Erythroblast (primary cell): ENCODE data around the gene AMER2.

ENCODE experiments used
- DNase-seq, 2 experiments: peaks; one replicate each; lab custom pipeline; 2025; lab: John Stamatoyannopoulos, UW
- GATA1 ChIP-seq: IDR thresholded peaks from 2 replicates; pipeline ENCODE4 v1.6.1; 2011; ENCODE audit warnings: low read depth, mild to moderate bottlenecking, control low read depth, low read length, moderate library complexity
- POLR2A ChIP-seq: IDR thresholded peaks from 2 replicates; pipeline ENCODE4 v1.6.1; 2011; ENCODE audit warnings: mild to moderate bottlenecking, low read length

AMER2 gene, protein sequence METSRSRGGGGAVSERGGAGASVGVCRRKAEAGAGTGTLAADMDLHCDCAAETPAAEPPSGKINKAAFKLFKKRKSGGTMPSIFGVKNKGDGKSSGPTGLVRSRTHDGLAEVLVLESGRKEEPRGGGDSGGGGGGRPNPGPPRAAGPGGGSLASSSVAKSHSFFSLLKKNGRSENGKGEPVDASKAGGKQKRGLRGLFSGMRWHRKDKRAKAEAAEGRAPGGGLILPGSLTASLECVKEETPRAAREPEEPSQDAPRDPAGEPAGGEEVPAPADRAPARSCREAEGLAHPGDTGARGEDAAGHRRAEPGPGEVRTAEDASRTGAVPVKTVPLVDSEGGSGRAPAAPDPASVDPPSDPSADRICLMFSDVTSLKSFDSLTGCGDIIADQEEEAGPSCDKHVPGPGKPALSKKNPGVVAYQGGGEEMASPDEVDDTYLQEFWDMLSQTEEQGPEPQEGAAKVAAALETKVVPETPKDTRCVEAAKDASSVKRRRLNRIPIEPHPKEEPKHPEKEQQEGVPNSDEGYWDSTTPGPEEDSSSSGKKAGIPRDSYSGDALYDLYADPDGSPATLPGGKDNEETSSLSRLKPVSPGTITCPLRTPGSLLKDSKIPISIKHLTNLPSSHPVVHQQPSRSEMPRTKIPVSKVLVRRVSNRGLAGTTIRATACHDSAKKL

DNA sequence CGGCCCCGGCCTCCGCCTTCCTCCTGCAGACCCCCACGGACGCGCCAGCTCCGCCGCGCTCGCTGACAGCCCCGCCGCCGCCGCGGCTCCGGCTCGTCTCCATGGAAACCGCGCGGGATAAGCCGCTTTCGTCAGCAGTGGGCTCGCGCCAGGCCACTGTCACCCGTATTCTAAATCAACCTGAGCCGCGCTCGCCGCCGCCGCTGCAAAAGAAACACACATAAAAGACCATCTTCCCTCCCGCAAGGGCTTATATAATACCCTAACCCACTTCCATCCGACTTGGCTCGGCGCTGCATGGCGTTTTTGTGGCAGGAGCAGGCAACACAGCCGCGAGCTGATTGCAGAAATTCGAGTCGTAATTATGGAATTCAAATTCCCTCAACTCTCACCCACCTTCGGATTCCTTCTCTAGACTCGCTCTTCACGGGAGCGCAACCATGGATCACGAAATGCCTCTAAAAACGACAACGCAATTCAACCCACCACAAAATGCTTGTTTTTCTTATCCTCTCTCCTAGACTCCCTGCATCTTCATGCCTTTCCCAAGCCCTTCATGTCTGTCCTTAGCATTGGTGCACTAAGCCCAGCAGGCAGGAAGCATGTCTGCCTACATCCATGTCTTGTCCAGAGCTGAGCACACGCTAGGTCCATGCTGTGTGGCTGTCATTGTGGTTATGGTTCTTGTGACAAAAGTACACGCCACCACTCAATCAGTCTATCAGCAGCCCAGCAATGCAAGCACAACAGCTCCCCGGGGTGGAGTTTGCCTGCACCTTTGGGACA is at the start of gene AMER2:
TSS of gene AMER2 (minus strand) at position 772 of the 786 bp plus-strand sequence. CDS start at position 103, 669 bp downstream.
- DNase-seq = peak in 1 of 2 experiments; percentile 12
- no peak for TF ChIP-seq GATA1
- TF ChIP-seq POLR2A = no peak

DNA sequence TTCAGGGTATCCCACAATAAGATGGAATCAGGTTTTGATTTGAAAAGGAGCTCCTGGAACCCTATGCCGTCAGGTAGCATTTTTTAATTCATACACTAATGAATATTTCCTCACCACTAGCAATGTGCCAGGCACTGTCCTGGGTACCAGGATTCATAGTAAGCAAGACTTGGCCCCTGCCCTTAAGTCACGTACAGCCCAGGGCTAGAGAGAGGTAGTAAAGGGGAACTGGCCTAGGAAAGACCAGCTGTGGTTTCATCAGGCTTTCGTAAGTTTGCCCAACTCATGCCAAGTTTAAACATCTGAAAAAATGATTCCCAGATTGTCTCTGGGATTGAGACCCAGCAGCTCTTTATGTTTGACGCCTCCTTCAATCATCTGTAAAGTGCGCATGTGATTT is 45.9 kb upstream of the AMER2 start:
- DNase-seq = no peak
- TF ChIP-seq POLR2A (no peak), GATA1 (no peak)

DNA sequence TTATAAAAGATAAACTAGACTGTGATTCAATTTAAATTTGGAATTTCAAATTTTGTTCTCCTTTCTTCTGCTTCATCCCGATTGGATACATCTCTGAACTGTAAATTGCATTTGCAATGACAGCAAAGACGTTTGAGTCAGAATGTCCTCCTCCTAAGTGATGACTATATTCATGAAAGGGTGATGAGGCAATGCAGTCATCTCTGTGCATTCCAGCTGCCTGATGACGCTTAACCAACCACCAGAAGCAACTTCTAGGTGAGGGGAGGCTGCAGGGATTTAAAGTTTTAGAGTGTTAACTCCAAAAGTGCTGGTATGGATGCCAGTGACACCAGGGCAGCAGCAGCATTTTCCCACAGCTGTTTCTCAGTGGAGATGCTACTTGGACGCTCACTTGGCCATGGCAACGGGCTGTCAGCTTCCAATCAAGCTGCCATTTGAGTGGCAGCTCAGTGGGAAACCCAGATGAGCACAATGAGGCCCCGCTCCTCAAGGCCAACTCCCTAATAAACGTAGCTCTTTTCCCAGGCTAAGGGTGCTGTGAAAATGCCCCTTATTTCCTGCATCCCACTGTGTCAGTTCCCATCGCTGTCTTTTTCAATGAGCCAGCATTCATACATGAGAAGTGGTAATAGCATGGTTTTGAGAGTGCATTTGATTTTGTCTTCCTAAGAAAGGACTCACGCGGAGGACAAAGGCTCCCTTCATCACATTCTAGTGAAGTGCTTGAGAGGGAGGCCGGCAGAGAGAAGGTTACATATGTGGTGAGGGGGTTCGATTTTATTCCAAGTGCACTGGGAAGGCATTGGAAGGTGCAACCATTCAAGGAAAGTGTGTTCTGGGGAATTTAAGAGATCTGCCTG is 45.2 kb upstream of the AMER2 start:
- DNase-seq = no peak
- TF ChIP-seq GATA1 (no peak), POLR2A (no peak)

DNA sequence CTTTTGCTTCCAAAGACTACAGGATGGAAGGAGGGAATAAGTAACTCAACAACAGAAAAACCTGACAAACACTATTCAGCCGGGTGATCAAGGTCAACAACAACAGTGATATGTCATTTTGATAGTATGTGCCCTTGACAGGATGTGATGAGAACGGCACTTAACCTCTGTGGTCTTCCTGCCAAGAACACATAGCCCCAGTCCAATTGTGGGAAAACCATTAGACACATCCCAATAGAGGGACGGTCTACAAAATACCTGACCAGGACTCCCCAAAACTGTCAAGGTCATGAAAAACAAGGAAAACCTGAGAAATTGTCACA is 43.1 kb upstream of the AMER2 start:
- TF ChIP-seq POLR2A (no peak), GATA1 (no peak)
- DNase-seq = no peak

DNA sequence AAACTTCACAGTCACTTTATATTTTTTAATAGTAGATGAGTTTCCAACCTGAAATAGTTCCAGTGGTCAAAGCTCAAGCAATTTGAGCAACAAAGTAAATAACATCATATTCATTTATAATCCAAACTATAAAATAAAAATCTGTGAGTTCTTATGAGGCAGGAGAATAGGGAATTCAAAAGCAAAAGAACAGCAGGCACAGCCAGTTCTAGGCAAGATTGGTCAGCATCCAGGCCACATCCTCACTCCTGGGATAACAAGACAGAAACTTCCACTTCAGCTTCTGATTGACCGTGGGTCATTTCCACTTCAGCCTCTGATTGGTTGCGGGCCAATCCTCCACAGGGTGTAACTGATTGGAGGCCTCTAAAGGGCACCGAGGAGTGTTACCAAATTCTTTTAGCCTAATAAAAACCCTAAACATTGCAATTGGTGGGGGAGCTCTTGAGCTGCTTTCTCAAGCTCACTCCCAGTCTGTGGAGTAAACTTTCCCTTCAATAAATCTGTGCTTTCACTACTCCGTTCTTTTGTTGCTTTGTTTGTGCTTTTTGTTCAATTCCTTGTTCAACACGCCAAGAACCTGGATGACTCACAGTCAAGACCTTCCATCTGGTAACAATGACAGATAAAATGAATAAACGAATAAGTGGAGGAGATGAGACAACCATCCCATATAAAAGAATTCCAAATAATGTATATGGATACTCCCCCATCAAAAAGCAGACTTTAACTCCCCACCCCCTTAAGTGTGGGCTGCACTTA is 42.6 kb upstream of the AMER2 start:
- DNase-seq = no peak
- TF ChIP-seq POLR2A = no peak
- TF ChIP-seq GATA1 = no peak

DNA sequence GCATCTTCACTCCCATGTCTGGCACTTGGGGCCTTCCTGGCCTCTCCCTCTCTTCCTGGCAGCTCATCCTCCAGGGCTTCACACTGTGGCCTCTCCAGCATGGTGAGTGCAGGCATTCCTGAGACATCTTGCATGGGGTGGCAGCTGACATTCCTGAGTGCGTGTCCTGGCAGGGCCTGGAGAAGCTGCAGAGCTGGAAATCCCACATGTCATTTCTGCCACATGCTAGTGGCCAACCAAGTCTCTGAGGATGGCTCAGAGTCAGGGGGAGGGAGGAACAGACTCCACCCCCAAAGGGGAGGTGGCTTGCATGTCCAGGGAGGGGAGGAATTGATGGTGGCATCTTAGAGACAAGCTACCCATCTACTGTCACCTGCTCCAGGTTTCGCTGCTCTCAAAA is 41.6 kb upstream of the AMER2 start:
- no peak for TF ChIP-seq GATA1
- TF ChIP-seq POLR2A = no peak
- DNase-seq = no peak

DNA sequence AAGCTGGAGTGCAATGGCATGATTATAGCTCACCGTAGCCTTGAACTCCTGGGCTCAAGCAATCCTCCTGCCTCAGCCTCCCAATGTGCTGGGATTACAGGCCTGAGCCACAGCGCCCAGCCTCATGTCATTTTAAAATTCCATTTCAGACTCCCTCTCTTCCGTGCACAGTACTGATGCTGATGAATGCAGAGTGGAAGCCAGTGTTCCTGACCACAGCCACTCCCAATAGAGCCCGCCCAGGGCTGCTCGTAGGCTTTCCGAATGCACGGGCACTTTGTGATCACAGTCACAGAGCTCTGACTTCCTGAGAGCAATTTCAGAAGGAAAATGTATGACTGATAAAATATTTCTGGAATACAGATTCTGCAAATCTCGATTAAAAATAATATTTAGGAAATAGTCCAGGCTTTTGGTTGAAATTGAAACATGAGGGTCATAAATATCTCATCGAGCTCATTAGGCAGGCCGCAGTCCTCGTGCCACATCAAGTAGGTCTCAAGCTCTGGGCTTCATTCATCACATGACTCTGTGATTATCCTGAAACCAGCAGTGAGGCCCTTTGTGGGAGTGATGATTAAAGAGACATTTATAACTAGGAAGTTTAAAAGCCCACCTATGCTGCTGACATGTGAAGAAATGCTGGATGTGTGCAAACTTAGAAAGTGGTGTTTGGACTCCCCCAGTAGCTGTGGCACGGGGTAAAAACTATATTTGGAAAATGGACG is 38.9 kb upstream of the AMER2 start:
- no peak for DNase-seq
- TF ChIP-seq POLR2A (no peak), GATA1 (no peak)

DNA sequence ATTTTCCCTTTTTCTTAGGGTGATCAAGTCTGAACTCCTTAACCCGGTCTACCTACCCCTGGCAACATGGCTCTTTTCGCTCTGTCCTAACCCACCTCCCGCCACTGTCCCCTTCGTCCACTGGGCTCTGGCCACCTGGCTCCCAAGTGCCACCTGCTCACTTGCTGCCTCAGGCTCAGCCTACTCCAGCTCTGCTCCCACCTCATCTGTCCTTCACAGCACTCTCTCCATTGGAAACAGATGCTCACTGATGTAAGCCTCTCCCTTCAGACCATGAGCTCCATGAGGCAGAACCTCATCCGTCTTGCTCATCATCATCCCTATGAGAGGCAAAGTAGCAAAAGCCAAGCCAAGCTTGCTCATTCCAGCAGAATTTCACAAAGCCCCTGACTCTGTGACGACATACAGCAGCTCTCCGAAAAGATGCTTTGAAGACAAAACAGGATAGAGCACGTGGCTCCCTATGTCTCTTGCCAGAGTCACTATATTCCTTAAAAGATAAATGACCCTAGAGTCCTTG is 35.3 kb upstream of the AMER2 start:
- TF ChIP-seq POLR2A = no peak
- no peak for DNase-seq

DNA sequence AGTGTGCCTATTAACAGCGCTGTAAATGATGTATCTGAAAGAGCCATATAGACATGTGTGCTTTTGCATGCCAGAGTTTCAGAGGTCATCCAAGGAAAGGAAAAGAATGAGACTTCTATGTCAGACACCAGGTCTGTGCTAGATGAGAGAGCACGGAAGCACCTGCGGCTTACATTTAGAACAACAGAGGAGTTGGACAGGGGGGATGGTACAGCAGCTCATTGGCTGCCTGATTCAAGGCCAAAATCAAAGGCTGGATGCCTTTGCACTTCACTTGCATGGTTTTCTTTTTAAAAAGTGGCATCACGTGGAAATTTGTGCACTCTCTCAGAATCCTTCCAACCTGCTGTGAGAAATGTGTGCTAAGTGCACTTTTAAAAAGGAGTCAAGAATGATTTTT is 32.8 kb upstream of the AMER2 start:
- no peak for DNase-seq
- TF ChIP-seq GATA1 (no peak), POLR2A (no peak)

DNA sequence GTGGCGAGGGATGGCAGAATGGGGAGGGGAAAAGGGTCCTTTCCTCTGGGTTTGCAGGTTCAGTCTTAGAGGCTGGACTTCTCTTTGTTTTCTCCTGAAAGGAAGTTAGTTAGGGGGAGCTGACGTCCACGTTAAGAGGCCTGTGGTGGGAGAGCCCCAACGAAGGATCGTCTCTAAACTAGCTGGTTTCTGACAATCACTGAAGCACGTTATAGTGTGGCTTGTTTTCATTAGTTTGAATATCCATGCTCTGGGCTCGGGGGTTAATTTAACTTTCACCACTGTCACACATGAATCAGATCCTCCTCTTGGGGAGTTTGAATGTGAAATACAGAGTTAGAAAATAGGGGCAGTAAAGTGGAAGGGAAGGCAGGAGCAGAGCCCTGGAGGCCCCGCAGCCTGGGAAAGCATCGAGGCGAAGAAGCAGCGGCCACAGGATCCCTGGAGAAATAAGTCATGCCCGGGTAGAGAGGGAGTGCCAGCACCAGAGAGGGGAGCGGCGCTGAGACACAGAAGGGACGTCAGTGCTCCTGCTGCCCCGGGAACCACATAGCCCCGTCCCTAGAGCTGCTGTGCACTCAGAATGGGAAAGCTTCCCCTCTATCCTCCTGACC is 31.1 kb upstream of the AMER2 start:
- no peak for TF ChIP-seq GATA1
- TF ChIP-seq POLR2A = no peak
- DNase-seq = no peak

DNA sequence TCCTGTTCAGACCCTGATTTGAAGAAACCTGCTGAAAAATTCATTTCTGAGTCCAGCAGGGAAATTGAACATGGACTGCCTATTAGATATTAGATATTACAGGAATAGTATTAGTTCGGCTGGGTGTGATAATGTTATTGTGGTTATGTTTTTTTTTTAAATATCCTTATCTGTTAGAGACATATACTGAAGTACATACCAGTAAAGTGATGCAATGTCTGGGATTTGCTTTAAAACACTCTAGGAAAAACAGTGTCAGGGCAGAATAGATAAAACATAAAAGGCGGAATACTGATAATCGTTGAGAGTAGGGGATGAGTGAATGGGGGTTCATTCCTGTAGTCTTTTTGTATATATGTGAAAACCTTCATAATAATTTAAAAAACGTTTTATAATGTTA is 28.7 kb upstream of the AMER2 start:
- TF ChIP-seq POLR2A (no peak), GATA1 (no peak)
- DNase-seq = peak; percentile 28 to 40
